Brain microvascular endothelial cell (primary cell): ENCODE data around the gene ADGRD1.

Experiments
- DNase-seq: peaks from one replicate; pipeline ENCODE4 v3.0.0-alpha.2; 2020
- H3K27ac ChIP-seq: fragments of 250-450 bp; sonication (Bioruptor Pico); 2 replicates; pipeline ENCODE4 v1.5.1; 2020; ENCODE audit warnings: mild to moderate bottlenecking, moderate library complexity
- H3K27me3 ChIP-seq: fragments of 250-450 bp; sonication (Bioruptor Pico); replicated peaks from 2 replicates; pipeline ENCODE4 v1.5.1; 2020; ENCODE audit warnings: mild to moderate bottlenecking
- H3K36me3 ChIP-seq: fragments of 250-450 bp; sonication (Bioruptor Pico); replicated peaks from 2 replicates; pipeline ENCODE4 v1.5.1; 2020; ENCODE audit warnings: mild to moderate bottlenecking
- H3K4me3 ChIP-seq: 2 replicates; pipeline ENCODE4 v1.5.1; 2011; ENCODE audit warnings: low read depth, mild to moderate bottlenecking, control low read depth, low read length, moderate library complexity
- CTCF ChIP-seq: IDR thresholded peaks from 2 replicates; pipeline ENCODE4 v1.5.1; 2011; ENCODE audit warnings: low read depth, mild to moderate bottlenecking, moderate library complexity, low read length, control low read depth, inconsistent platforms; ENCODE audit errors: missing control alignments
- in situ Hi-C: cut with HindIII; loops from 2 replicates; pipeline ENCODE4 v1.10.0; 2017; ENCODE audit warnings: low sequenced_read_pairs, low pct_ligation_motif_present

The ADGRD1 gene

GRCh38 chr12:131132118-131132892, 178.6 kb downstream of the ADGRD1 start:
- in situ Hi-C loops = no loop called here
- peak; percentile 55 for DNase-seq
- Histone ChIP-seq H3K27me3 (no peaks in the 10 kb centered on the region), H3K27ac (no peak overlapping the region), H3K36me3 (no peaks in the 10 kb centered on the region), H3K4me3 (no peak overlapping the region)
- peak; percentile 70 for TF ChIP-seq CTCF

- Histone ChIP-seq H3K27me3 (no peaks in the 10 kb centered on the region), H3K27ac (no peak overlapping the region), H3K36me3 (no peaks in the 10 kb centered on the region), H3K4me3 (no peak overlapping the region)
- no peak for DNase-seq
- TF ChIP-seq CTCF = no peak
- in situ Hi-C loops = no loop called here
Observed at GRCh38 chr12:131133015-131133905, 179.6 kb downstream of the ADGRD1 start.

DNA sequence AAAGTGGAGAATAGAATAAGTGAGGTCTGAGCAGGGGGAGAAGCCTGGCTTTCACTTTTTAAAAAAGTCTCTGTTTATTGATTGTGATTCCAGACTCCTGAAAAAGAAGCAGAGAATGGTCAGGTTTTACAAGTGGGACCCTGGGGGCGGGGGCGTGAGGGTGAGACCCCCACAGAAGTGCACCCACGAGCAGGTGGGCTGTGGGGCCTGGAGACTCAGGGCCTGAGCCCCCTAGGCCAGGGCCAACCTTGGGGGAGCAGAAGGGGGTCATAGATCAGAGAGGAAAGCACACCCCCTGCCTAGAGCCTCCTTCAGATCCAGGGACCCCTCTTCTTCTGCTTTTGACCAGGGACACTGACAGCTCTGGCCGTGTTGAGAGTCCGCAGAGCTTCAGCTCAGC, 180.3 kb downstream of the ADGRD1 start:
- H3K4me3 ChIP-seq = no peak overlapping the region
- H3K27ac ChIP-seq = no peak overlapping the region
- H3K36me3 ChIP-seq = no peaks in the 10 kb centered on the region
- no peak for TF ChIP-seq CTCF
- DNase-seq = no peak
- no peaks in the 10 kb centered on the region for H3K27me3 ChIP-seq
- in situ Hi-C loops = no loop called here

GRCh38 chr12:131134523-131135310, 181.0 kb downstream of the ADGRD1 start:
- no peaks in the 10 kb centered on the region for H3K27me3 ChIP-seq
- in situ Hi-C loops = no loop called here
- no peak for TF ChIP-seq CTCF
- H3K27ac ChIP-seq = no peak overlapping the region
- no peak for DNase-seq
- no peaks in the 10 kb centered on the region for H3K36me3 ChIP-seq
- no peak overlapping the region for H3K4me3 ChIP-seq

DNA sequence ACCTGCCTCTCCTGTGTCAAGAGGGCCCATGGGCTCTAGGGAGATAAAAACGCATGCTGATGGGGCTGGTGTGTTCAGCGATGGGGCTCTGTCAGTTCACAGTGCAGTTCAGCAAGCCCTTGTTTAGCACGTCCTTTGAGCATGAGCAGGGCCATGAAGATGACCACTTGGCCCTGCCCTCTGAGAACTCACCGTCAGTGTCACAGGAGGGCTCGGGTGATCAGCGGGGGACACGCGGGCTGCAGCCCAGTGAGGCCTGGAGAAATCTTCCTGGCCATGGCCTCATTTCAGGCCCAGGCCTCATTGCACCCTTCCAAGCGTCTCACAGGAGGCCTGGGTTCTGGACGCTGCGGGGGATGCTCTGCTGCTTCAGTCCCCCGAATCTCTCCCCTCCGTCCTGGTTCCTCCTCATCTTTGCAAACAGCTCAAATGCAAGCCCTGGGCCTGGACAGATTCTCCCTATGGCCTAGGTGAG, 181.6 kb downstream of the ADGRD1 start:
- TF ChIP-seq CTCF = no peak
- no peaks in the 10 kb centered on the region for H3K36me3 ChIP-seq
- no peak overlapping the region for H3K27ac ChIP-seq
- no peak for DNase-seq
- in situ Hi-C loops = no loop called here
- no peaks in the 10 kb centered on the region for H3K27me3 ChIP-seq
- H3K4me3 ChIP-seq = no peak overlapping the region
